SK-N-DZ (cell line): Measurements from ENCODE around the gene FREY1. TPM values are rescaled to one million over a fixed set of nuclear protein-coding genes. Genes with fewer than 3 reads are reported as not detected.

Source experiments
- DNase-seq: peaks from one replicate; pipeline ENCODE4 v3.0.0-alpha.2; 2015; ENCODE audit warnings: low spot score
- polyA plus RNA-seq, 2 experiments: library from polyadenylated mRNA; depleted of rRNA; stranded (reverse); fragments of >200 nt; gene quantifications; 2 replicates each; pipeline ENCODE4 v1.2.3, GENCODE V29; 2014

The FREY1 gene
- not detected in 2 replicates for polyA plus RNA-seq (2014; cell fraction: cytosol; rRNA removed)
- polyA plus RNA-seq (2014; cell fraction: nucleus; rRNA removed), result 0.60 and 2.4 TPM in 2 replicates

- no peak for DNase-seq
These were observed at the start of gene FREY1 for GRCh38 chr11:45906965-45907611. Gene FREY1 (minus strand): TSS chr11:45907271. CDS start chr11:45907245, 26 bp downstream.

- no peak for DNase-seq
These were observed 42.9 kb upstream of the FREY1 start for GRCh38 chr11:45949992-45950407.

GRCh38 chr11:45948356-45948755, 41.3 kb upstream of the FREY1 start:
- DNase-seq, result no peak

- no peak for DNase-seq
These were observed 40.8 kb upstream of the FREY1 start for GRCh38 chr11:45947885-45948284.

- no peak for DNase-seq
These were observed 38.4 kb upstream of the FREY1 start for GRCh38 chr11:45945397-45945999.

- no peak for DNase-seq
These were observed 35.3 kb upstream of the FREY1 start for GRCh38 chr11:45942381-45942780.

GRCh38 chr11:45941285-45941684, 34.2 kb upstream of the FREY1 start:
- no peak for DNase-seq

GRCh38 chr11:45939836-45940235, 32.8 kb upstream of the FREY1 start:
- no peak for DNase-seq

- DNase-seq, result no peak
These were observed 30.8 kb upstream of the FREY1 start for GRCh38 chr11:45937916-45938315.

GRCh38 chr11:45936511-45937054, 29.5 kb upstream of the FREY1 start:
- DNase-seq, result no peak

- DNase-seq, result no peak
These were observed 28.4 kb upstream of the FREY1 start for GRCh38 chr11:45935349-45936064.

- no peak for DNase-seq
These were observed 27.7 kb upstream of the FREY1 start for GRCh38 chr11:45934580-45935318.

- DNase-seq, result no peak
These were observed 26.9 kb upstream of the FREY1 start for GRCh38 chr11:45933846-45934579.

- no peak for DNase-seq
These were observed 26.2 kb upstream of the FREY1 start for GRCh38 chr11:45933131-45933831.

GRCh38 chr11:45932217-45932616, 25.1 kb upstream of the FREY1 start:
- no peak for DNase-seq

GRCh38 chr11:45931739-45932138, 24.7 kb upstream of the FREY1 start:
- no peak for DNase-seq

- DNase-seq, result no peak
These were observed 24.0 kb upstream of the FREY1 start for GRCh38 chr11:45930951-45931570.

- DNase-seq, result no peak
These were observed 23.1 kb upstream of the FREY1 start for GRCh38 chr11:45930031-45930794.

GRCh38 chr11:45929486-45930030, 22.5 kb upstream of the FREY1 start:
- no peak for DNase-seq
